ENCODE results near the gene LBR. TPM values are rescaled to one million over a fixed set of nuclear protein-coding genes. Genes with fewer than 3 reads are reported as not detected.
"Not testable (repeated sequence)": the region's sequence is repeated elsewhere in the genome, so short reads cannot be mapped to it uniquely, and the experiment has no call there.

Gene LBR
- 126 and 130 TPM in 2 replicates for polyA plus RNA-seq (2014; cell fraction: cytosol; rRNA removed)
- polyA plus RNA-seq (2014; cell fraction: nucleus; rRNA removed), result 78.0 and 98.0 TPM in 2 replicates

GRCh38 chr1:225427235-225428067 lies at the start of gene LBR:
LBR (minus strand) TSS chr1:225428038; CDS start chr1:225424075, 3,963 bp downstream.
- DNase-seq (ENCODE audit: low spot score), result peak; percentile 47

- no peak for DNase-seq (ENCODE audit: low spot score)
Observed at GRCh38 chr1:225477296-225477911, 49.6 kb upstream of the LBR start.

- no peak for DNase-seq (ENCODE audit: low spot score)
Observed at GRCh38 chr1:225476538-225476988, 48.7 kb upstream of the LBR start.

GRCh38 chr1:225476100-225476511 lies 48.3 kb upstream of the LBR start:
- DNase-seq (ENCODE audit: low spot score), result no peak

GRCh38 chr1:225474986-225475820 lies 47.4 kb upstream of the LBR start:
- DNase-seq (ENCODE audit: low spot score), result peak; percentile 63

- DNase-seq (ENCODE audit: low spot score), result no peak
Observed at GRCh38 chr1:225474439-225474985, 46.7 kb upstream of the LBR start.

GRCh38 chr1:225473676-225474438 lies 46.0 kb upstream of the LBR start:
- DNase-seq (ENCODE audit: low spot score), result not testable (repeated sequence)

- DNase-seq (ENCODE audit: low spot score), result not testable (repeated sequence)
Observed at GRCh38 chr1:225473266-225473665, 45.4 kb upstream of the LBR start.

GRCh38 chr1:225471453-225472301 lies 43.8 kb upstream of the LBR start:
- DNase-seq (ENCODE audit: low spot score), result no peak

- no peak for DNase-seq (ENCODE audit: low spot score)
Observed at GRCh38 chr1:225471109-225471452, 43.2 kb upstream of the LBR start.

- no peak for DNase-seq (ENCODE audit: low spot score)
Observed at GRCh38 chr1:225470211-225471108, 42.6 kb upstream of the LBR start.

GRCh38 chr1:225469051-225469450 lies 41.2 kb upstream of the LBR start:
- DNase-seq (ENCODE audit: low spot score), result no peak

GRCh38 chr1:225468270-225469020 lies 40.6 kb upstream of the LBR start:
- no peak for DNase-seq (ENCODE audit: low spot score)

- no peak for DNase-seq (ENCODE audit: low spot score)
Observed at GRCh38 chr1:225467193-225468020, 39.6 kb upstream of the LBR start.

- DNase-seq (ENCODE audit: low spot score), result no peak
Observed at GRCh38 chr1:225466848-225467192, 39.0 kb upstream of the LBR start.

GRCh38 chr1:225465793-225466517 lies 38.1 kb upstream of the LBR start:
- no peak for DNase-seq (ENCODE audit: low spot score)

Measured in SK-N-DZ (cell line).